Breast epithelium (tissue), 4 donors: ENCODE data around the gene SLC25A20. TPM values are rescaled to one million over a fixed set of nuclear protein-coding genes. Genes with fewer than 3 reads are reported as not detected.

Experiments used
- DNase-seq, 2 donors: peaks; one replicate each; pipeline ENCODE4 v3.0.0-alpha.2; 2019; ENCODE audit warnings: low spot score in 2 of 2
- H3K27ac ChIP-seq, 2 donors: fragments of 200-600 bp; sonication (generic) in 1 of 2; one replicate each; pipeline ENCODE4 v1.5.1; 2016 to 2019; ENCODE audit warnings: mild to moderate bottlenecking in 1 of 2
- H3K27me3 ChIP-seq, 2 donors: fragments of 200-600 bp; sonication (generic) in 1 of 2; one replicate each; pipeline versions ENCODE4 v1.5.1 to v1.6.0; 2017 to 2019; ENCODE audit warnings: control low read depth in 1 of 2, mild to moderate bottlenecking in 1 of 2
- H3K36me3 ChIP-seq: fragments of 200-600 bp; one replicate; pipeline ENCODE4 v1.5.1; 2019
- H3K4me1 ChIP-seq, 2 donors: fragments of 200-600 bp; sonication (generic); one replicate each; pipeline ENCODE4 v1.5.1; 2016 to 2019; ENCODE audit warnings: control low read depth in 1 of 2
- H3K4me3 ChIP-seq, 3 donors: fragments of 200-600 bp; sonication (generic); 1 replicate in 2 of 3; 2 replicates in 1 of 3; pipeline ENCODE4 v1.5.1; 2016 to 2019; ENCODE audit warnings: mild to moderate bottlenecking in 3 of 3, moderate library complexity in 2 of 3
- H3K9me3 ChIP-seq, 2 donors: fragments of 200-600 bp; sonication (generic) in 1 of 2; one replicate each; pipeline ENCODE4 v1.5.1; 2016 to 2019; ENCODE audit warnings: control low read depth in 1 of 2
- POLR2A ChIP-seq: fragments of 450-650 bp; IDR thresholded peaks from one replicate; pipeline ENCODE4 v1.6.1; 2016; ENCODE audit warnings: antibody characterized with exemption, mild to moderate bottlenecking, moderate library complexity
- POLR2AphosphoS5 ChIP-seq, 3 donors: sonication (generic); formaldehyde crosslinking; IDR thresholded peaks; one replicate each; pipeline ENCODE4 v1.6.1; 2017; ENCODE audit warnings: antibody characterized with exemption in 3 of 3
- intact Hi-C: fragments of 100-400 bp; cut with DNase I; formaldehyde crosslinking; loops from one replicate; pipeline ENCODE4 v1.15.1; 2023; ENCODE audit warnings: low total_unique reads
- total RNA-seq, 3 donors: library from RNA; depleted of rRNA; stranded (reverse); fragments of >200 nt; gene quantifications; one replicate each; pipeline ENCODE4 v1.1.0, GENCODE V29; 2016
- TF ChIP-seq, protein P1 (sequence below), 3 donors: fragments of 450-650 bp; IDR thresholded peaks; one replicate each; pipeline ENCODE4 v1.5.1; 2016 to 2017; ENCODE audit warnings: antibody characterized with exemption in 3 of 3, mild to moderate bottlenecking in 3 of 3, moderate library complexity in 3 of 3

Gene SLC25A20
- total RNA-seq, 3 donors from 2014 or later = 24.7 to 37.3 (median 30.2) TPM

DNA sequence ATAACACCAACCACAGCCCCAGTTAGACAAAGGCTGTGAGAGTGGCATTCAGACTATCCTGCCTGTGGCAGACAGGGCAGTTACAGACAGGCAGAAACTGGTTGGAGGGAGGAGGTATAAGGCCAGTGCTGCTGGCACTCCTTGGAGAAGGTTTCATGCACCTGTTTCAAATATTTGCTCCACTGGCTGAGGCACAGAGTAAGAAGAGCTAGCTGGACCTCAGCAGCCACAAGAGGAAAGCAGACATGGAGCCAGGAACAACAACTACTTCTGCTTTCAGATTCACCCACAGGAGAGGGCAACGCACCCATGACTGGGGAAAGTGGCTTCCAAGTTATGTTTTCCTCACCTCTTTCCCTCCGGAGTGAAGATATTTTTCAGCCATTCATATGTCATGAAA, 39.5 kb downstream of the SLC25A20 start:
- TF ChIP-seq POLR2A (no peak), POLR2AphosphoS5 (IDR thresholded peaks at IDR 0.05) (no peak)
- no peaks in the 10 kb centered on the region for H3K27me3 ChIP-seq
- no peaks in the 10 kb centered on the region for H3K36me3 ChIP-seq
- no peaks in the 10 kb centered on the region for H3K4me1 ChIP-seq
- H3K4me3 ChIP-seq = no peak overlapping the region
- H3K9me3 ChIP-seq = no peaks in the 10 kb centered on the region
- DNase-seq = peak in 1 of 2 donors; percentile 17
- intact Hi-C loops = no loop called here
- H3K27ac ChIP-seq = no peak overlapping the region

GRCh38 chr3:48858709-48859108, 40.0 kb downstream of the SLC25A20 start:
- no peak for DNase-seq
- Histone ChIP-seq H3K9me3 (no peaks in the 10 kb centered on the region), H3K4me3 (no peak overlapping the region), H3K36me3 (no peaks in the 10 kb centered on the region), H3K4me1 (no peaks in the 10 kb centered on the region), H3K27ac (no peak overlapping the region), H3K27me3 (no peaks in the 10 kb centered on the region)
- intact Hi-C loops = no loop called here
- TF ChIP-seq, protein P1, sequence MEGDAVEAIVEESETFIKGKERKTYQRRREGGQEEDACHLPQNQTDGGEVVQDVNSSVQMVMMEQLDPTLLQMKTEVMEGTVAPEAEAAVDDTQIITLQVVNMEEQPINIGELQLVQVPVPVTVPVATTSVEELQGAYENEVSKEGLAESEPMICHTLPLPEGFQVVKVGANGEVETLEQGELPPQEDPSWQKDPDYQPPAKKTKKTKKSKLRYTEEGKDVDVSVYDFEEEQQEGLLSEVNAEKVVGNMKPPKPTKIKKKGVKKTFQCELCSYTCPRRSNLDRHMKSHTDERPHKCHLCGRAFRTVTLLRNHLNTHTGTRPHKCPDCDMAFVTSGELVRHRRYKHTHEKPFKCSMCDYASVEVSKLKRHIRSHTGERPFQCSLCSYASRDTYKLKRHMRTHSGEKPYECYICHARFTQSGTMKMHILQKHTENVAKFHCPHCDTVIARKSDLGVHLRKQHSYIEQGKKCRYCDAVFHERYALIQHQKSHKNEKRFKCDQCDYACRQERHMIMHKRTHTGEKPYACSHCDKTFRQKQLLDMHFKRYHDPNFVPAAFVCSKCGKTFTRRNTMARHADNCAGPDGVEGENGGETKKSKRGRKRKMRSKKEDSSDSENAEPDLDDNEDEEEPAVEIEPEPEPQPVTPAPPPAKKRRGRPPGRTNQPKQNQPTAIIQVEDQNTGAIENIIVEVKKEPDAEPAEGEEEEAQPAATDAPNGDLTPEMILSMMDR (IDR thresholded peaks at IDR 0.05) = no peak
- TF ChIP-seq POLR2AphosphoS5 (IDR thresholded peaks at IDR 0.05) = no peak
- no peak for TF ChIP-seq POLR2A

- Histone ChIP-seq H3K36me3 (no peaks in the 10 kb centered on the region), H3K27ac (no peak overlapping the region), H3K4me3 (no peak overlapping the region), H3K4me1 (no peaks in the 10 kb centered on the region), H3K27me3 (no peaks in the 10 kb centered on the region), H3K9me3 (no peaks in the 10 kb centered on the region)
- TF ChIP-seq POLR2AphosphoS5 (IDR thresholded peaks at IDR 0.05) = no peak
- TF ChIP-seq POLR2A = no peak
- TF ChIP-seq, protein P1 (IDR thresholded peaks at IDR 0.05) = no peak
- DNase-seq = peak in 1 of 2 donors; percentile 14
- intact Hi-C loops = no loop called here
These were observed 41.0 kb downstream of the SLC25A20 start for GRCh38 chr3:48857641-48858040.

- no peaks in the 10 kb centered on the region for H3K36me3 ChIP-seq
- no peaks in the 10 kb centered on the region for H3K9me3 ChIP-seq
- TF ChIP-seq POLR2A (no peak), POLR2AphosphoS5 (IDR thresholded peaks at IDR 0.05) (no peak)
- TF ChIP-seq, protein P1 (IDR thresholded peaks at IDR 0.05) = no peak
- H3K27ac ChIP-seq = no peak overlapping the region
- H3K27me3 ChIP-seq = no peaks in the 10 kb centered on the region
- H3K4me1 ChIP-seq = no peaks in the 10 kb centered on the region
- intact Hi-C loops = no loop called here
- peak in 1 of 2 donors; percentile 24 for DNase-seq
- H3K4me3 ChIP-seq = no peak overlapping the region
These were observed 42.2 kb downstream of the SLC25A20 start for GRCh38 chr3:48856469-48856868.

DNA sequence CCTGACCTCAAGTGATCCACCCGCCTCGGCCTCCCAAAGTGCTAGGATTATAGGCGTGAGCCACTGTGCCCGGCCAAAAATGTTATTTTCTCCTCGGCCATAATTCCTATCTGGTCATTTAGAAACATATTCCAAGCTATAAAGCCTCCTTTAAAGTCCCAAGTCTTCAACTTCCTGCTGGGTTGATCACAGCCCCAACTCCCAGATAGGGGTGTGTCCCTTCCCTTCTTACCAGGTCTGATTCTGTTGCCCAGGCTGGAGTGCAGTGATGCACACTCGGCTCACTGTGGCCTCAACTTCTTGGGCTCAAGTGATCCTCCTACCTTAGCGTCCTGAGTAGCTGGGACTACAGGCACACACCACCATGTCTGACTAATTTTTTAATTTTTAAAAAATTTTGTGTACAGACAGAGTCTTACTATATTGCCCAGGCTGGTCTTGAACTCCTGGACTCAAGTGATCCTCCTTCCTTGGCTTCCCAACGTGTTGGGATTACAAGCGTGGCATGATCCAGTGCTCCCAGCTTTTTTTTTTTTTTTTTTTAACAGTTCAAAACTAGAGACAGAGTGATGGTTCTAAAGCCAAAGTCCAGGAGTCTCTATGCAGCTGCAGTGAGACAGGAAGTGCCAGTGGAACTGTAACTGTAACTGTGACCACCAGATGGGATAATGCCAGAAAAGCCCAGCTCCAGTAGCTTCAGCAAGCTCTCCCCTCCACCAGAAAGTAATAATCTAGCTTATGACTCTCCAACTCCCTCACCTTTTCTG, 42.8 kb downstream of the SLC25A20 start:
- no peaks in the 10 kb centered on the region for H3K36me3 ChIP-seq
- TF ChIP-seq, protein P1 (IDR thresholded peaks at IDR 0.05) = no peak
- TF ChIP-seq POLR2A = no peak
- TF ChIP-seq POLR2AphosphoS5 (IDR thresholded peaks at IDR 0.05) = no peak
- DNase-seq = peak in 1 of 2 donors; percentile 12
- no peaks in the 10 kb centered on the region for H3K4me1 ChIP-seq
- H3K4me3 ChIP-seq = no peak overlapping the region
- H3K27me3 ChIP-seq = no peaks in the 10 kb centered on the region
- H3K27ac ChIP-seq = no peak overlapping the region
- intact Hi-C loops = no loop called here
- no peaks in the 10 kb centered on the region for H3K9me3 ChIP-seq
